ENCODE results near the gene PDIA4. TPM values are rescaled to one million over a fixed set of nuclear protein-coding genes. Genes with fewer than 3 reads are reported as not detected.

PDIA4 gene
- total RNA-seq, 1 experiment from 2014 or later, result 217 TPM

- TF ChIP-seq EZH2phosphoT487 (IDR thresholded peaks at IDR 0.05; ENCODE audit: borderline replicate concordance) (no peak), ZFX (IDR thresholded peaks at IDR 0.05) (no peak), ELF1 (IDR thresholded peaks at IDR 0.05; ENCODE audit: borderline replicate concordance, low read depth) (no peak), YY1 (IDR thresholded peaks at IDR 0.05; ENCODE audit: extremely low read depth, insufficient replicate concordance, low read depth, low read length) (no peak), SRF (IDR thresholded peaks at IDR 0.05; ENCODE audit: low read depth) (no peak), FOSL1 (IDR thresholded peaks at IDR 0.05; ENCODE audit: low read depth) (no peak), REST (IDR thresholded peaks at IDR 0.05; ENCODE audit: low read depth) (no peak), ATF3 (IDR thresholded peaks at IDR 0.05) (no peak), SIN3A (IDR thresholded peaks at IDR 0.05; ENCODE audit: low read depth) (no peak), POLR2A (IDR thresholded peaks at IDR 0.05; ENCODE audit: borderline replicate concordance, extremely low read depth, insufficient read depth, insufficient read length) (no peak), CTCF (IDR thresholded peaks at IDR 0.05 in 2 of 3, conservative IDR thresholded peaks at IDR 0.05 in 1 of 3; ENCODE audit: borderline replicate concordance in 1 of 3, insufficient read depth in 1 of 3, low read depth in 2 of 3, low read length in 2 of 3) (no peak), ZNF274 (IDR thresholded peaks at IDR 0.05; ENCODE audit: low read depth, low read length) (no peak), RAD21 (IDR thresholded peaks at IDR 0.05; ENCODE audit: low read depth) (no peak), MAX (IDR thresholded peaks at IDR 0.05) (no peak), JUND (IDR thresholded peaks at IDR 0.05) (no peak), CEBPB (IDR thresholded peaks at IDR 0.05; ENCODE audit: low read depth) (no peak), CBX3 (IDR thresholded peaks at IDR 0.05; ENCODE audit: low read depth) (no peak), EGR1 (IDR thresholded peaks at IDR 0.05; ENCODE audit: low read depth) (no peak)
- no peak overlapping the region for H3K9ac ChIP-seq (ENCODE audit: low read length)
- no peak overlapping the region for H3K27ac ChIP-seq (ENCODE audit: low read depth, low read length)
- no peaks in the 10 kb centered on the region for H3K36me3 ChIP-seq (ENCODE audit: control insufficient read depth in 1 of 2, insufficient read depth in 2 of 2, low read length in 2 of 2)
- DNase-seq (ENCODE audit: low read depth, low spot score), result no peak
- H4K20me1 ChIP-seq (ENCODE audit: insufficient read depth), result no peaks in the 10 kb centered on the region
- no peak overlapping the region for H2AFZ ChIP-seq (ENCODE audit: low read depth, low read length, poor library complexity, severe bottlenecking)
- ChIA-PET RAD21 (ENCODE audit: low non-redundant PET in 1 of 2, low total read pairs in 2 of 2, uncharacterized antibody in 2 of 2, unreplicated experiment in 2 of 2) (no interaction called here), POLR2A (no interaction called here), CTCF (no interaction called here)
- H3K4me3 ChIP-seq (replicated peaks in 1 of 2; ENCODE audit: low read depth in 1 of 2, low read length in 2 of 2), result no peak overlapping the region
- H3K27me3 ChIP-seq (ENCODE audit: insufficient read depth, low read length), result no peaks in the 10 kb centered on the region
- H3K79me2 ChIP-seq (ENCODE audit: insufficient read depth, low read length), result no peaks in the 10 kb centered on the region
- intact Hi-C loops (cut with micrococcal nuclease), result no loop called here
- no peak for ATAC-seq
- H3K4me2 ChIP-seq (ENCODE audit: low read length), result no peak overlapping the region
- H3K4me1 ChIP-seq (ENCODE audit: control insufficient read depth in 1 of 2, insufficient read depth in 2 of 2, low read length in 2 of 2), result peaks cover 0 to 9% of the 10 kb centered on the region in 2 experiments; a peak in 2 of 4 replicates
- BruUV-seq (replicated peaks), result no TSS peak
- no peaks in the 10 kb centered on the region for H3K9me2 ChIP-seq (ENCODE audit: insufficient read depth)
- no peaks in the 10 kb centered on the region for H3K9me3 ChIP-seq (ENCODE audit: control insufficient read depth in 1 of 2, insufficient read depth in 1 of 2, low read depth in 1 of 2, low read length in 2 of 2)
Measured at GRCh38 chr7:148958061-148958460, 70.2 kb downstream of the PDIA4 start.

Data from HCT116 (cell line).